HG03060 (cell line): ENCODE data around the gene ELMOD1.

Experiments
- ATAC-seq: cut with Tn5 transposase; IDR thresholded peaks from one replicate; pipeline ENCODE4 v1.9.1; 2021; ENCODE audit warnings: low read depth, moderate number of reproducible peaks; ENCODE audit not compliant: unreplicated experiment

ELMOD1 gene

DNA sequence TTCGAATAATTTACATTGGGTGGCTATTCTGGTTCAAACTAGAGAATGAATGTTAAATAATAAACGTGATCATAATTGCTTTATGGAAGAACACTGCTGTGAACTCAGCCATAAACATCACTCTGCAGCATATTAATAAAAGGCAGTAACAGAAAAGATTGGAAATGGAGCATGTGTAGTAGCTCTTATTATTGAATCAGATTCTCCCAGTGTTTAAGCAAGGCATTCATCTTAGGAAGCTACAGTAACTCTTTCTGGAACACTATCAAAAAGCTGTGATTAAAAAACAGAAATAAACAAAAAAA lies 34.7 kb downstream of the ELMOD1 start:
- no peak for ATAC-seq

DNA sequence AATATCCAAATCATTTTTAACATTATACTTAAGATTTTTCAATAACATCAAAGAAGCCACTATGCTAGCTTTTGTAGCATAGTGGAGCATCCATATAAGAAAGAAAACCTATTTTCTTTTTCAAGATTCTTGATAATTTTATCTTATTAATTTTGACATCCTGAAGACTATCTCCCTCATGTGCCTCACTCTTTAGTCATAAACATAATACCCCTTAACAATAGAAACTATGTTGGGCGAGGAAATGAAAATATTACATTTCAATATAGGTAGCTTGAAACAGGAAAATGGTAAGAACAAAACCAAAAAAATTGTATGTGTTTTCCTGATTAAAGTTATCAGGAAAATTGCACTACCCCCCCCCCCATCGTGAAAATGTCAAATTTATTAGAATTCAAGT lies 40.1 kb downstream of the ELMOD1 start:
- ATAC-seq: no peak

DNA sequence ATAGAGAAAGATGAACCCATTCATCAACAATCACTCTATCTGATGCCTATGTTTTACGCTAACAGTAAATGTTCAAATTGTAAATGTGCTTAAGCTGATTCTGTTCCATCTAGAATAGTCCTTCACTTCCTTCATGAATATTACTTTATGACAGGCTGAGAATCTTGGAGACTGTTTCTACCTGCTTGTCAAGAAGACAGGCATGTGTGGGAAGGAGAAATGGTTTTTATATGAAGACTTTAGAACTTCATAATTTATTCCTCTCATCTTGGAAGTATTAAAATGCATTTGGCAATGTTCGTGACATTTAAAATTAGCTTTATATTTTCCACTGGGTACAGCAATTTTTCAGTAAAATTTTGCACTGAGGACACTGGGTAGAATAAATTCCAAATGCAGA lies 41.0 kb downstream of the ELMOD1 start:
- no peak for ATAC-seq

DNA sequence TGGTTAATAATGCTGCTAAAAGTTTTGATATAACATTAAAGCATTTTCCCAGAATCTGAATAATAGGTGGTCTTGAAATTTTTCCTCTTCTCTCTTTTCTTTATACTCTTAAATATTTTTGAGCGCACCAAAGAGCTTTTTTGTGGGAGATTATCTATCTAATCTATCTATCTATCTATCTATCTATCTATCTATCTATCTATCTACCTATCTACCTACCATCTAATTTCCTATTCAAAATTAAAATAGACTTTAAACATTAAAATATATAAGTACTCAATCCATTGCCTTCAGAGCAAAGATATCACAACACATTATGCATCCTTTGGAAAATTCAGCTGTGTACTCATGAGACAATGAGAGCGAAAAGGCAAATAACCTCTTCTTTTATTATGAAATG lies 55.8 kb downstream of the ELMOD1 start:
- ATAC-seq: no peak

DNA sequence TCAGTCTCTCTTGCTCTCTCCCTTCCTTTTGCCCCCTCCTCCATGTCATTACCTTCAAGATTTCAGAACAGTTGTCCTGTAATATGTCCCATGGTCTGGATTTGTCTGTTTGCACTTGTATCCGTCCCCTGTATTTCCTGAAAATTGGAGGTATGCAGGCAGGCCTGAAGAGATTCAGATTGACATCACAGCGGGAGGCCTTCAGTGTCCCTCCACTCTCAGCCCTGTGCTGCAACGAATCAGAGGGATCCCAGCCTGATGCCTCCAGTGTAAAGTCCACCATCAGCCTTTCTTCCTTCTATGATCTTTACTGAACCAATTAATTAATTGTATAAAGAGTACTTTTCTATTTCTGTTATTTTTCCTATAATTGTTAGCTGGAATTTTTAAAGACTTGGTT lies 57.3 kb downstream of the ELMOD1 start:
- ATAC-seq: no peak

DNA sequence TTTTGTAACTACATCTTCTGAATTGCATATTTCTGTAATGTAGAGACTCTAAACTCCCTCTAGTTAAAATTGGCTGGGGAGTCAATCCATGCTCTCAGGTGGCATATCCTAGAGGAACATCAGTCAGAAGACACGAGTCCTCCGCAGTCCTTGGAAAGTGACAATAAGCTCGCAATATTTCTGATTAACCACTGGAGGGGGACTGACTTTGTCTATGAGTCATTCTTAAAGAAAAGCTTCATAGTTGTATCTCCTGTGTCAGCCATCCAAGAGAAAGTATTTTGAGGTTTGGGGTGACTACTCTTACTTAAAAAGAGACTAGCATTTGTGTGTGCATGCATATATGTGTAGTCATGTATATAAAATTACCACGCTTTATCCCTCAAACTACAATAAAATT lies 60.7 kb downstream of the ELMOD1 start:
- no peak for ATAC-seq

DNA sequence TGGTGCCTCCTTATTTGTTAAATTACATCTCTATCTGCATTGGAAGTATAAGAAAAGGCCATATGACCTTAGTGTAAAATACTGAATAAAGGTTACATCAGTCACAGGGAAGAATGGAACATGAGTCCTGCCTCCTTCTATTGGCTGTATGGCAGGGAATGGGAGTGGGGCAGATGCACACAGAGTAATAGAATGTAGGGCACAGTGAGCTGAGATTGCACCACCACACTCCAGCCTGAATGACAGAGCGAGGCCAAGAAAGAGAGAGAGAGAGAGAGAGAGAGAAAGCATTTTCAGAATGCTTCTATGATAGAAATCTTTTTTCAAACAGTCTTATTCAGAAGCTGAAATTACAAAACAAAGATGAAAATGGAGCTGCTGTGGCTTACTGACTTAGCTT lies 62.1 kb downstream of the ELMOD1 start:
- no peak for ATAC-seq

DNA sequence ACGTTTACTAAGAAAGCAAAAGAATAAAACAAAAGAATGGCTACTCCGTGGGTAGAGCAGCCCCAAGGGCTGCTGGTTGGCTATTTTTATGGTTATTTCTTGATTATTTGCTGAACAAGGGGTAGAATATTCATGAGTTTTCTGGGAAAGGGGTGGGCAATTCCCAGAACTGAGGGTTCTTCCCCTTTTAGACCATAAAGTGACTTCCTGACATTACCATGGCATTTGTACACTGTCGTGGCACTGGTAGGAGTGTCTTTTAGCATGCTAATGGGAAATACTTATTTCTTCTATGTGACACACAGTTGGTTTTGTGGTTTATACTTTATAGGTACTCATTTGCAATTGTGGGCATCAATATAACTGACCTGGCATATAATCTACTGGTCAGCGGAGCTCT lies 64.7 kb downstream of the ELMOD1 start:
- ATAC-seq: no peak

DNA sequence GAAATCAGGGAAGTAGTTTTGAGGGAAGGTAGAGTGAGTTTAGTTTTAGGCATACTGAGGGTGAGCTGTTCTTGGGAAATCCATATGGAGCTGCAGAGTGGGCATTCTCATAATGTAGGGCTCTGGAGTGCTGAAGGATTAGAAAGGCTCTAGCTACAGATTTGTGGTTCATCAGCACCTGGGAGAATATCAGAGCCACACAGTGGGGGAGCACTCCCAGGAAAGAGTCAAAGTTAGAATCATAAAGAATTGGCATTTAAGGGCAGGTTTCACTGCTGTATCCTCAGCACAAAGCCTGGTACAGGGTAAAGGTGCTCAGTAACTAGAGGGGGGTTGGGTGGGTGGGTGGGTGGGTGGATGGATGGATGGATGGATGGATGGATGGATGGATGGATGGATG lies 68.4 kb downstream of the ELMOD1 start:
- no peak for ATAC-seq

DNA sequence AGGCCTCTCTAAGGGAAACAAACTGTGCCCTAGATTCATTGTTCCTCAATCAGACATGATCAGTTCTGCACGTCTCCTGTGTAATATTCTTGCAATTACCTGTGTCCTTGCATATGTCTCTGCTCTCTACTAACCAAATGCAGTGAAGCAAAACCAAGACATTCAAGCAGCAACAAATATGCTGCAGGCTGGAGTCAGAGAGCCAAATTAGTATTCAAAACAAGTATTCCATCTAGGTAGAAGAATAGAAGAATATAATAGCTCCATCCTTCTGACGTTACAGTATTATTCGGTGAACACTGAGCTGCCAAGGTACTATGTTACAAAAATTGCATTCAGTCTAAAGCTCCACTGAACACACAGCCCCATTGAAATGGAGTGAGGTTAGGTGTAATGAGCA lies 69.1 kb downstream of the ELMOD1 start:
- no peak for ATAC-seq

DNA sequence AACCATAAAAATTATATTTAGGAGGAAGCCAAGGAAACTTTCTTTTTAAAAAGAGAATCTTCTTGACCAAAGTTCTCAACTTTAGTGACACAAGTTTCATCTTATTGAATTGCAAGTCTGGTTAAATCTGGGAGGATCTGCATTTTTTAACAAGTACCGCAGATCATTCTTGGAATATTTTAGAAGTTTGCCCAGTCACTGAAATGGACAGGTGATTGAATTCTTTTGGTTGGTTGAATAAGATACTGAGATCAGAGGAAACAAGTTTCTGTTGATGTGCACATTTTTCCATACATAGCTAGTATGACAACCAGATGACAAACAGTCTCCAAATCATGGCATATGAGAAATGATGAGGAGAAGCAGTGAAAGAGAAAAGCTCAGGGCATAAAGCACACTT lies 70.7 kb downstream of the ELMOD1 start:
- ATAC-seq: no peak

DNA sequence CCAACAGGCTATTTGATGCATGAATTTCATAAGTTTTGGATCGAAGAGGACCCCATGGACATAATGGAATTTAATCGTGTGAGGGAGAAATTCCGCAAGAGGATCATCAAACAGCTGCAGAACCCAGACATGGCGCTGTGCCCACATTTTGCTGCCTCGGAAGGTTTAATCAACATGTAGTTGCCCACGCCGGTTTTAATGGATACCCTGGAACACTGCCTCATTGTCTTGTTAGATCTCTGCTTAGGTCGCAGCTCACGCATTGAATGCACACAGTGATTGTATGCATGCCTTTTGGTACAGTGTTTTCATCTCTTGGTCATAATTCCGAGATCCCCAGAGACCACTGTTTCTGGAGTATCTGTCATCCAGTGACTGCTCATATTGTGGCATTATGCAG lies 74.1 kb downstream of the ELMOD1 start:
- no peak for ATAC-seq

DNA sequence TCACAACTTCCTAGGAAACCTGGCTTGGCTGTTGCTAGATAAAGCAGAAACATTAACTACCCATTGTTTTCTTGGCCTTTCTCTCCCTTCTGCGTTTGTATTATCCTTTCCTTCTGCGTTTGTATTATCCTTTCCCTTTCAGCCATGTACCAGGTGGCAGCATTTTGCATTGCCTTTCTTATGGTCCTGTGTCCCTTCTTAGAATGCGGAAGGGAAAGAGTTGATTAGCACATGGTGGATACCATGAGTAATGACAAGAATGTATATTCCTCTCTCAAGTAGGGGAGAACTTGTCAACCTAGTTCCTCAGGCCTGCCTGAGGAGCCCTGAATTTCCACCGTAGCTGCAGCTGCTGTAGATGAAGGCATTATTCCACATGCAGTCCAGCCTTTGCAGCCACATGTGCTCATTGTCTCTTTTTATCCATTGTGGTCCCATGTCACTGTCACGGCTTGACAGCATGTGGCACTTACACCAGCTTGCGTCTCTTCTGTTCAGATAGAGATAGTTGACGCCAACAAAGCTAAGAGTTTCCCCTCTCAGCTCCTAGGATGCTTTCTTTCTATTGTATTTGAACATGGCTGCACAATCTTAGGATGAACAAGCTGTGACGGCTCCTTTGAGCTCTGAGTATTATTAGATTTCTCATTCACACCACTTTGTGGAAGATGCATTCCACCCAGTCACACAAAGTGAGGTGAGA lies 76.1 kb downstream of the ELMOD1 start:
- no peak for ATAC-seq

DNA sequence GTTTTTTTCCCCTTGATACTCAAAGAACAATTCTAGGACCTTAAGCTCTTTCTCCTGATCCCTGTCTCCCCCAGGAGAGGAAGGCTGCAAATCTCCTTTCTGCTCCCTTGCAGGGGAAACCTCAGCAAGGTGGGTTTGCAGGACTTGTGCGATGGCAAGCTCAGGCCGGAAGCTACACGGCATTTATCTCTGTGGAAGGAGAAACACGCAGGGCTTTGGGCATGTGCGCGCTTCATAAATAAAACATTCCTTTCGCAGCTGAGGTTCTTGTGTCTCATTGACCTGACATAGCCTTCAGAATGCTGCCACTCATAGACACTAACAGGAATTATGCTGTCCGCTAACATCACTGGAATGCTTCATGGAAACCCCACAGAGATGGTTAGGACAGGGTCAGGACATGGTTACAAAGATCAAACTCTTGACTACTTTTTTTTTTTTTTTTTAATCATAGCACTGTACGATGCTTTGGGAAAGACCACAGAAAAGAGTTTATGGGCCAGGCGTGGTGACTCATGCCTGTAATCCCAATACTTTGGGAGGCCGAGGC lies 78.3 kb downstream of the ELMOD1 start:
- no peak for ATAC-seq

DNA sequence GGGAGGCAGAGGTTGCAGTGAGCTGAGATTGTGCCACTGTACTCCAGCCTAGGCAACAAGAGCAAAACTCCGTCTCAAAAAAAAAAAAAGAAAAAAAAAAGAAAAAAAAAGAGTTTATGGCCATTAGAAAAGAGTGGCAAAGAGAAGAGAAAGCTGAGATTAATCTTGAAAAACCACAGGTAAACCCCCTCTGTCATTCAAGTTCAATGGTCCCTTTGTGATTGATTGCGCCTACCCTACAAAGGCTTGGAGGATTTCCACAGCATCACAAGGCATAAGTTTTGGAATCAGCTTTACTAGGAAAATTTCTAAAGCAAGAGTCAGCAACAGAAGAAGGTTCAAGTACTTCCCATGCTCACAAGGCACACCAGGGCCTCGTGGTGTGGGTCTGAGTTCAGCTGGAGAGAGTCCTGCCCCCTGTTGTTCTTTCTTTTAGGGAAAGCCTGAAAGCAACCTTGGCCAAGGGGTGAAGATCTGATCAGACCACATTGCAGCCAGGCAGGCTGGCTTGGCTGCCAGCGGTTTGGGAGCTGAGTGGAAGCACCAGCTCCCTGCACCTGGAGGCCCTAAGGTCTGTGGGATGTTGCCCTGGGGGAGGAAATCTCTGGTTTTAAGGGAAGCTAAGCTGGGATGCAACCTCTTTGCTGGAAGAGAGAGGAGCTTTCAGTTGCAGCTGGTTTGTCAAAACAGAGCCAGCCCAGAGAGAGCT lies 79.1 kb downstream of the ELMOD1 start:
- ATAC-seq: no peak

DNA sequence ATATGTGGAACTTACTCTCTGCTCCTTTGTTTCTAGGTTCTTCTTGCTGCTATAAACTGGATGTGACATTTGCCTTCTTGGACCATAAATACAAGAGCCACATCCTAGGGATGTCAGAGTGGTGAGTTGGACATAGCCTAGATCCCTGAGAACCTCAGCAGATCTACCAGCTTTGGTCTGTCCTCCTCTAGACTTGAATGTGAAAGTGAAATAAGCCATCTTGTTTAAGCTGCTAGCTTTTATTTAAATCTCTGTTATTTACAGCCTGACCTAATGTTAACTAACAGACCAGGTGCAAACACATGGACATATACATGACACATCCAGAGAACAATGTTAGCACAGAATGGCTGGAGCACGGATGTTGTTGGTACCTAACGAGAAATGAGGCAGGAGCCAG lies 85.0 kb downstream of the ELMOD1 start:
- ATAC-seq: no peak

DNA sequence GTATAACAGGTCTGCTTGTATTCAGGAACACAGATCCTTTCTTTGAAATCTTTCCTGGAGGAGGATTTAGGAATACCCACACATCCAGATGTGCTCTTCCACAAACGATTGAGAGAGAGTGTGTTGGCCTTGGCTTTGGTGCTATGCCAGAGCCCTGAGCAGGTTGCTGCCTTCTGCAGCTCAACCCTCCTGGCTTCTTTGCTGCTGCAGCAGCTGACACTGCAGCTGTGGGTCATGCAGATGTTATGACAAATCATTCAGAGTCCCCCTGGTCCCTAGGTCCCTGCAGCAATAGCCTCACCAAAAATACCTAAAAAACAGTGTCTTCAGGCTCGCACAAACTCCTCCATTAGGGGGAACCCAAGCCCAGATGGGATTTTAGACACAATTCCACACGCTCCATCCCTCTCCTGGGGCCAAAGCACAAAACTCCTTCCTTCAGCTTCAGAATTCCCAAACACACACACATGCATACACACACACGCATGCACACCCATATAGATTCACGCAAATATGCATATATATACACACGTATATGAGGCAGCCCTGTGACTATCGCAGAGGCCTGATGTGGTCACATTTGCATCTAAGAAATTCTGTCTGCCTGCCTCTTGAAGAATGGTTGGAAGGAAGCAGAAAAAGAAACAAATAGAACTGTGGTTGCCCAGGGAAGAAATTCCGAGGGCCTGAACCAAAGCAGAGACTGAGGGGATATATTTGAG lies 85.5 kb downstream of the ELMOD1 start:
- ATAC-seq: no peak

DNA sequence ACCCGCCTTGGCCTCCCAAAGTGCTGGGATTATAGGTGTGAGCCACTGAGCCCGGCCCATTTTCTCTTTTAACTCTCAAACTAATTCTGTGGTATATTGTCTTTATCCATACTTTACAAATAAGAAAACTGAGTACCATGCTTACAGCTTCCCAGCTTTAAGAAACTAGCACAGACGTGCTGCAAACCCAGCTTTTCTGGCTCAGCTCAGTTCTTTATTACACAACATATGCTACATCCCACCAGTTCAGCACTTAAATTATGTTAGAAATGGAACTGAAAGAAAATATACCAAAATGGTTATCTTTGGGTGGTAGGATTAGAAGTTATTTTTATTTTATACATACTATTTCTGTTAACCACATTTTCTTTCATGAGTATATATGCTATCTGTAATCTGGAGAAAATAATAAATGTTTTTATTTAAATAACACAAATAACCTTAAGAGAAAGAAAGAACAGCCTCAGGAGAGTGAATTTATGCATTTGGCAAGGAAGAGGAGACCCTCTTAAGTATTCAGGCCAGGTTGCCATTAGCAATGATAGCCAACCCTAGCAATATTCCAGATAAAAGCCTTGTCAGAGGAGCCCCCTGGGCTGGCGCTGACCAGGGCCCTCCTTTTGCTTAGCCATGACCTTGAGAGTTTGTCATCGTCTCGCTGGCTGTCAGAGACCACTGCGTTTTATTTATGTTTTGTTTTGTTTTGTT lies 87.1 kb downstream of the ELMOD1 start:
- no peak for ATAC-seq

DNA sequence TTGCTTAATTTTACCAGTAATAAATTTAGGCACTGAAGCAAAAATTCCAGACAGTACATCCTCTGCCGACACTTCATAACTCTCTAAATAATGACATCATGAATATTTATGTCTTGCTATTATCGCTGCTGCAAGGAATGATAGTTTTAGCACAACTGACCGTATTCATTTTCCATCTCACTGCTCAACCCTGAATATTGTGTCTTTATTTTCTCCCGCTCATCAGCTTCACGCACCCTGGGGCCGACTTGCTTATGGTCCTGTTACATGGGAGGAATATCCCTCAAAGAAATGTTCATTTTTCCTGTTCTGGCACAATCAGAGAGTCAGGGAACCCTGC lies 87.7 kb downstream of the ELMOD1 start:
- no peak for ATAC-seq

DNA sequence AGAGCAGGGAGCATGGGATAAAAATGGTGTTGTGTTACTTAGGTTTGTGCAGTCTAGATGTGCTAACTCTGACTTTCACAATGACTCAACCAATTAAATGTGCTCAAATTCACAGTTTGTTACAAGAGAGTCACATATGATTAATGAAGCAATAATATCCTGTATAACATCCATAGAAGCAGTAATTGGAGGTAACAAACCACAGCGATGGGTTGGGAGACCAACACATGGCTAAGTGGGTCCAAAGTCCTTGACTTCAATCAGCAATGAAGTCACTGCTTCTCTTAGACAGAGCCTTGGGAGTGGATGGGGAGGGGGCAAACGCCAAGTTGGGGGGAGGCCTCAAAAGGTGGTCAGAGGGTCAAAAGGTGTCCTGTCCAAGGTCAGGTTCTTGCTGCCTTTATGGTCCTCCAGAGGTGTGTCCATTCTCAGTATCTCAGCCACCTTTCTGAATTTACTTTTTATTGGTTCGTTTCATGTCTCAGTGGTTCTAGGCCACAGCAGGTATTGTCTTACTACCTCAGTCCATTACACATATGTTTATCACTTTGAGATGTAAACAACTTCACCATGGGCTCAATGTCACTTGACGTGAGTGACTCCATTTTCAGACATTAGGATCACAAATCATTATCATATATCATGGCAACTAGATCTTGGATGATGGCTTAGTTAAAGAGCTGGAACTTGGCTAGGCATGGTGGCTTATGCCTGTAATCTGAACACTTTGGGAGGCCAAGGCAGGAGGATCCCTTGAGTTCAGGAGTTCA lies 88.5 kb downstream of the ELMOD1 start:
- ATAC-seq: no peak
